NCI-H345 (cell line): ENCODE results near the gene GATA5.

Experiments
- DNase-seq: peaks from one replicate; lab custom pipeline; 2025; lab: John Stamatoyannopoulos, UW

The GATA5 gene

DNA sequence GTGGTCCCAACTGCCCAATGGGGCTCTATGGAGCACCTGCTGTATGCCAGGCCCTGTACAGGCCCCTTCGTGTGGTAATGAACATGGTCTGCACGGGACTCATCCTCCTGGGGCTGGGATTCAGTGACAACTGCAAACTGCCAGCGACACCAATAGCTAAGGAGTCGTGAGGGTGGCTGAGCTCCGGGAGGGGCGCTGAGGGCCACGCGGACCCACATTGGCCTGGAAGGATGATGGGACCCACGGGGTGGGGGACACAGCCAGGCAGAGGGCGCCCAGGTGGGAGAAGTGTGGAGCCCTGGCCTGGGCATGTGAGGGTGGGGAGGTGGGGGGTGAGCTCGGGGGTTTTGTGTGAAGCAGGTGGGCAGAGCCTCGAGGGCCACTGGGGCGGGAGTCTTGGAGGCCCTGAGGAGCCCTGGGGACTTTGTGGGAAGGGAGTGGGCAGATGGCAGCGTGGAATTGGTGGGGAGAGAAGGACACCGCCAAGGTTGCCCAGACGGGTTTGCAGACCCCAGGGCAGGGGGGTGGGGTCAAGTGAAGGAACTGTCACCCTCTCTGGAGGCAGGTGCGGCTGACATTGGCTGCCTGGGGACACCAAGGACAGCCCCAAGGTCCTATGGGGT is 22.5 kb downstream of the GATA5 start:
- no peak for DNase-seq

DNA sequence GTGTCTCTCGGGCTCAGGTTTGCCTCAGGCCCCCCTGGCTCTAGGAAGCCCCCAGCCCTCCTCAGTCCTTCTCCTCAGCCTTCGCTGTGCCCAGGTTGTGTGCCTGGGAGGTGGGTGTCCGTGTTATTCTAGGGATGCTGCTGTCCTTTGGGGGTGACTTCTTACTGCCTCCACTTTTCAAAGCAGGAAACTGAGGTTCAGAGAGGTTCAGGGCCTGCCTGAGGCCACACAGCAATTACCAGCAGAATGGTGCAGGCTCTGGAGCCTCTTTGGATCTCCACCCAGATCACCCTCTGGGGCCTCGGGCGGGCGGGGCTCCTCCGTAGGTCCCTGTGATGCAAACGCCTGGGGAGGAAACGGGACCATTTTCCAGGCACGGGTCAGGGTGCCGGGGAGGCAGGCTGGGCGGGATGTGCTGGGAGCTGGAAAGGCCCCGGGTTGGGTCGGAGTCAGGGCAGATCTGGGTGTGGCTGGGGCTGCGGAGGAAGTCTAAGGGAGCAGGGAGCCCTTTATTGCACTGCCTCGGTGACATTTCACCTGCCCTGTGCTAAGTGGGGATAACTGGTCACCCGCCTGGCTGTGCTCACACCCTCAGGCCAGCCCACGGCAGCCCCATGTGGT is 23.2 kb downstream of the GATA5 start:
- DNase-seq: no peak

DNA sequence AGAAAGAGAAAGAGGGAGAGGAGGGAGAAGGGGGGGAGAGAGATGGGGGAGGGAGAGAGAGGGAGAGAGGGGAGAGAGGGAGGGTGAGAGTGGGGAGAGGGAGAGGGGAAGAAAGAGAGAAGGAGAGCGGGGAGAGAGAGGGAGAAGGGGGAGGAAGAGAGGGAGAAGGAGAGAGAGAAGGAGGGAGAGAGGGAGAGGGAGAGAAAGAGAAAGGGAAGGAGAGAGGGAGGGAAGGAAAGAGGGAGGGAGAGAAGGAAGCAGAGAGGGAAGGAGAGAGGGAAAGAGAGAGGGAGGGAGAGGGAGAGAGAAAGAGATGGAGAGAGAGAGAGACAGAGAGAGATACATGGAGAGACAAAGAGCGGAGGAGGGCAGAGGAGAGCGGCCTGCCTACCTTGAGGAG is 23.8 kb downstream of the GATA5 start:
- no peak for DNase-seq

DNA sequence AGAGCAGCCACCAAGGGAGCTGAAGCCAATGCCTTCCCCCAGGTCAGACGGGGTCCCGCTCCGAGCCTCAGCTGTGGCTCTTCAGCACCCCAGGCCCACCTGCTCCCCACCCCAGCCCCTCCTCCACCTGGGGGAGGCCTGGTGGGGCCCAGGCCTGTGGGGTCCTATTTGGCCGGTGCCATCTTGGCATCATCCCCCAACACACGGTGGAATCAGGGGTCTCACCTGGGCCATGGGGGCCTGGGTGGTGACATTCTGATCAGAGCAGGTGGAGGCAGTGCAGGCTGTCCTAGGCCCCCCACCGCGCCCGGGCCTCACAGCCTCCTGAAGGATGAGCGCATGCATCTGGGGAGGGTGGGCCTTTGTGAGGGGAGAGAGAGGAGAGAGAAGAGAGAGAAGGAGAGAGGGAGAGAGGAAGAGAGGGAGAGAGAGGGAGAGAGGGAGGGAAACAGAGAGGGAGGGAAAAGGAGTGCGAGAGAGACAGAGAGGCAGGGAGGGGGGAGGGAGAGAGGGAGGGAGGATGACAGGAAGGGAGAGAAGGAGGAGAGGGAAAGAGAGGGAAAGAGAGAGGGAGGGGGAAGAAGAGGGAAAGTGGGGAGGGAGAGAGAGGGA is 24.5 kb downstream of the GATA5 start:
- no peak for DNase-seq

DNA sequence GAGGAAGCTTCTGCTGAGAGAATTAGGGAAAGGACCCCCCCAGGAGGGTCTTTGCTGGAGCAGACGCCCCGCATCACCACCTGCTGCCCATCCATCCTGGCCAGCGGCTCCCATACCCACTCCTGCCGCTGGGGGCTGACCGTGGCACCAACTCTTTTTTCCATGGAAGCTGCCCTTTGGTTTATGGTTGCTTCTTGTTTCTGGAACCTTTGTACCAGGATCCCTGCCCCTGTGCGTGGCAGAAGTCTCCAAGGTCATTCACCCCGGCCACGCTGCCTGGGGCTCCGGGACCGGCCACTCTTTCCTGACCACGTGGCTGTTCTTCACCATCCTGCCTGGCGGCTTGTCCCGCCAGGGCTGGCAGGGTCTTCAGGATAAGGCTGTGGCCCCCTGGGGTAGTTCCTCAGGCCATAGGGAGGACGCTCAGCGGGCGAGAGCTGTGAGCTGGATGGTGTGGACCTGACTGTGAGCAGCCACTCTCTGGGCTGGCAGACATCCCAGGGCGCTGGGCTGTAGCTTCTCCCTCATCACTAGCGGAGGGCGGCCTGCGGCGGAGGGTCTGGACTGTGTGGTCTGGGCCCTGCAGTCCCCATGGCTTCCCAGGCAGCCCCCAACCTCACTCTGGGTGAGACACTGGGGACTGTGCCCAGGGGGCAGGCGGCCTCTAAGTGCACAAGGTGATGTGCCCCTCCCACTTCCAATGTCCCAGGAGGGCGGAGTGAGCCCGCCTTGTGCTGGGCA is 25.7 kb downstream of the GATA5 start:
- no peak for DNase-seq

DNA sequence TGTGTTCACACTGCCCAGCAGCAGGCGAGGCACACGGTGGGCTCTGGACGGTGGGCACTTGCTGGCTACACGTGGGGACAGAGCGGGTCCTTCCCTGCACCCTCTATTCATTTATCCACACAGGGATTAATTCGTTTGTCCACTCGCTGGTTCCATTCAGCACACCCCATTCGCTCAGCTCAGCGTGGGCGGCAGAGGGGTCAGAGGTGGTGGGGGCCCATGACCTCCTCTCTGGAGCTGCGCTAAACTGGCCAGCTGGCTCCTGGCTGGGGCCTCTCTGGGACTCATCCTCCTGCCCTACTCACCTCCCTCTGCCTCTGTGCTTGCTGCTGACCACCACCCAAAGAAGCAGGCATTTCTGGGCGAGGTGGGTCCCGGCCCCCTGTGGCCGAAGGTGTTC is 27.0 kb downstream of the GATA5 start:
- DNase-seq: no peak

DNA sequence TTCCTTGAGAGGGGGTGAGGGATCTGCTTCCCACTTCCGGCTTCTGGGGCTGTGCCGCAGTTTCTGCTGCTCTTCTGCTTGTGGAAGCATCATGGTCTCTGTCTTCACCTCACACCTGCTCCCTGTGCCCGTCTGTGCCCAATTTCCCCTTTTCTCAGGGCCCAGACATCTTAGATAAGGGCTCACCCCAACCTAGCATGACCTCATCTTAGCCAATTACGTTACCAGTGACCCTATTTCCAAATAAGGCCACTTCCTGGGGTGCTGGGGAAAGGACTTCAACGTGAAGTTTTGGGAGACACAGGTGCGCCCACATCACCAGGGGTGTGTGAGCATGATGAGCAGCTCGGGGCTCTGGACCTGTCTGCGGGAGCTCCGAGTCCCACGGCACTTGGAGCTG is 27.8 kb downstream of the GATA5 start:
- no peak for DNase-seq

DNA sequence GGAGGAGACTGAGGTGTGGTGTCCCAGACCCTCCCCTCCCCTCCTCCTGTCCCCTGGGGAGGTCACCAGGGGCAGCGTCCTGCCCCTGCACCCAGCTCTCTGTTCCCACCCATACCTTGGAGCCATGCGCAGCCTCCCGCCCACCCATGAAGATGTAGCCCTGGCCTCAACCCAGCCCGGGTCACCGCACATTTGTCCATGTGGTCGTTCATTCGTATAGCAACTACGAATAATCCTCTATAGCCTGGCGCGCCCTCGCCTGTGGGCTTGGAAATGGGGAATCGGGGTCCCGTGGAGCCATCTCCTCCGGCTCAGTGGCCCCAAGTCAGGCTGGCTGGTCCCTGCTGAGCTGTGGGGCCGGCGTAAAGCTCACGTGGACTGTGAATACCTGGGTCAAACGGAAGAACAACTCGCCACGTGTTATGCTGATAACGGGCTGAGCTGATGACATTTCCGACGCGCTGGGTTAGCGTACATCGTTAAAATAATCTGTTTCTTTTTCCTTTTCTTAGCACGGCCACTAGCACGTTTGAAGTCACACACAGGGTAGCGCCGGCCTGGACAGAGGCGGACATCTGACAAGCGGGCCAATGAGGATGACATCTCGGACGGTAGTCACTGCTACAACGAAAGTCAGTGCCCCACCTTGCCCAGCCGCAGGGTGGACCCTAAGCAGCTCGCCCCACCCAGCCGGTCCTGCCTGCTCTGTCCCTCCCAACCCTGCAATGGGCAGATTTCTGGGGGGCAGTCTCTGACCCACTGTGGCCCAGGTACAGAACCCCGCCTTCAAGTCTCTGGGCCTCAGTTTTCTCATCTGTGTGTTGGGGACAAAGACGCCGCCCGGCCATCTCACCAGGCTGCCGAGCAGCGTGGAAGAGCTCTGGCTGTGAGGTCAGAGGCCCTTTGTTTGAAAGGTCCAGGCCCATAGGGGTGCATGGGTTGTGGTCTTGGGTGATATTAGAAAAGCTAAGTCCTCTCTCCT is 28.6 kb downstream of the GATA5 start:
- DNase-seq: no peak

DNA sequence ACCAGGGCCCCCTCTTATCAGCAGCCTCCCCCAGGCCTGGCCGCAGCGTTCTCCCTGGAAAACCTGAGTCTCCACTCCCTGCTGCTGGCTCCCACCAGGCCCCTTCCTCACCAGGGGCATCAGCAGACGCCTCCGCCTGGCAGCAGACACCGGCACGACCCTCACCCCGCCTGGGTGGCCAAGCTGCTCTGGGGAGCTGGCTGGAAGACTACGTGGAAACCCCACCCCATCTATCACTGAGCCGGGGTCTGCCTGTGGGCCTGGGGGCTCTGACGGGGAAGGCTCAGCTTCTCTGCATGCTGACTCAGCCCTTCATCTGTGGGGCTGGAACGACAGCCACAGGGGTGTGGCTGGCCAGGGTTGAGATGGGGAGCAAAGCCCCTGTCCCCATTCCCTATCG is 29.3 kb downstream of the GATA5 start:
- no peak for DNase-seq

DNA sequence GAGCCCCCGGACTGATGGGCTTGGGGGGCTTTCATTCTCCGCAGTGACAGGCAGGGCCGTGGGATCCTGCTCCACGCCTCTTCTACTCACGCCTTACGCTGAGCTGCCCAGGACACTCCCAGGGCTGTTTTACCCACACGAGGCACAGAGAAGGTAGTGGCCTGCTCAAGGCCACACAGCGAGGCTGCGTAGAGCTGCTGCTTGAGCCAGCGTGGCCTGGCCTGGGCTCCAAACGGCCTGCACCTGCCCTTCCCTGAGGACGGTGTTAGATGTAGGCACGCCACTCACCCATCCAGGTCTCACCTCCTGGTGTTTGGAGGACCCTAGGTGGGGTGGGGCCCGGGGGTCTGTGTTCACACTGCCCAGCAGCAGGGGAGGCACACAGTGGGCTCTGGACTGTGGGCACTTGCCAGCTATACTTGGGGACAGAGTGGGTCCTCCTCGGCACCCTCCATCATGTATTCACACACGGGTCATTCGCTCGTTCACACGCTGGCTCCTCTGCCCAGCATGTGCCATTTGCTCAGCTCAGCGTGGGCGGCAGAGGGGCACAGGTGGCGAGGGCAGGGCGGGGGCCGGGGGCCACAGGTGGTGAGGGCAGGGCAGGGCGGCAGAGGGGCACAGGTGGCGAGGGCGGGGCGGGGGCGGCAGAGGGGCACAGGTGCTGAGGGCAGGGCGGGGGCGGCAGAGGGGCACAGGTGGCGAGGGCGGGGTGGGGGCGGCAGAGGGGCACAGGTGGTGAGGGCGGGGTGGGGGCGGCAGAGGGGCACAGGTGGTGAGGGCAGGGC is 30.0 kb downstream of the GATA5 start:
- no peak for DNase-seq

DNA sequence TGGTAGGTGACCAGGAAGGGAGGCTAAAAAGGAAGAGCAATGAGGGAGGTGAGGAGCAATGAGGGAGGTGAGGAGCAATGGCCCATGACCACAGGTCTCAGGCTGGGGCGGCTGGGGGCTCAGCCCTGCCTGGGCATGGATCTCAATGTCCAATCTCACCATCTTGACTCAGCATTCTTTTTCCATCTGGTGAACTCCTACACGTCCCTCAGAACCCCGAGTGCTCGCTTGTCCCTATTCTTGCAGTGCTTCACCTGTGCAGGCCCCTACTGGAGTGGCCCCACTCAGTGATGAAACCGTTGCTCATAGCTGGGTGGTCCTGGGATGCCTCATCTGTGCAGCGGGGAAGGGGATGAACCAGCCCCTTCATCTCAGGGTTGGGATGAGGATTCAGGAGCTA is 31.5 kb downstream of the GATA5 start:
- DNase-seq: no peak

DNA sequence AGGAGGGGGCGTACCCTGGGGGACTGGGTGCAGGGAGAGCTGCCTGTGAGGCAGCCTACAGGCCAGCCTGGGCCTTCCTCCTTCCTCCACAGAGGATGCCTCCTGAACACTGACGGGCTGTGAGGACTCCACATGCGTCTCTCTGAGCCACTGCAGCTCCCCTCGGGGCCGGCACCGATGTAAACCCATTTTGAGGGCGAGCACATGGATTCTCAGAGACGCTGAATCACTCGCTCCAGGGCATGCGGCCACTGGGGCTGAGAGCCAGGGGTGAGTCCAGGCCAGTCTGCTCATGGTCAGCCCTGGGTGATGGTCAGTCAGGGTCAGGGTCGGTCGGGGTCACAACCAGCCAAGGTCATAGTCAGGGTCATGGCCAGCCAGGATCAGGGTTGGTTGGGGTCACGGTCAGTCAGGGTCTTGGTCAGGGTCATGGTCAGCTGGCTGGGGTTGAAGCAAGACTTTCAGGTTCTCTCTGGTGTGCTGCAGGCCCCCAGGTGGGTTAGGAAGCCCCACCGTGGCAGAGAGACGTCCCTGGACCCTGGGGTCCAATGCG is 33.7 kb downstream of the GATA5 start:
- DNase-seq: no peak

DNA sequence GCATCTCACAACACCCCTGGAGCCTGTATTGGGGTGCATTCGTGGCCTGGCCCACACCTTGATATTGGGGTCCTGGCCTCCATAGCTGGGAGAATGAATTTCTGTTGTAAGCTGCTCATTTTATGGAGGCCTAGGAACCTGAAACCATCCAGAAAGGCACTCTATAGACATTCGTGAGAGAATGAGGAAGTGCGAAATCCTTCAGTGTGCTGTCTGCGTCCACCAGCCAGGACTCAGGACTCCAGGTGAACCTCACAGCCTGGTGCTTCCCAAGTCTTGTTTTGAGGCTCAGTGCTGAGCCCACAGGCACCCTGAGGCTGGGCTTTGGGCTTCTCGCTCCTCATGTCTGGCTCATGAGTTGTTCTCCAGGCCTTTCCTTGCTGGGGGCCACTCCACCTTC is 36.6 kb downstream of the GATA5 start:
- DNase-seq: no peak

DNA sequence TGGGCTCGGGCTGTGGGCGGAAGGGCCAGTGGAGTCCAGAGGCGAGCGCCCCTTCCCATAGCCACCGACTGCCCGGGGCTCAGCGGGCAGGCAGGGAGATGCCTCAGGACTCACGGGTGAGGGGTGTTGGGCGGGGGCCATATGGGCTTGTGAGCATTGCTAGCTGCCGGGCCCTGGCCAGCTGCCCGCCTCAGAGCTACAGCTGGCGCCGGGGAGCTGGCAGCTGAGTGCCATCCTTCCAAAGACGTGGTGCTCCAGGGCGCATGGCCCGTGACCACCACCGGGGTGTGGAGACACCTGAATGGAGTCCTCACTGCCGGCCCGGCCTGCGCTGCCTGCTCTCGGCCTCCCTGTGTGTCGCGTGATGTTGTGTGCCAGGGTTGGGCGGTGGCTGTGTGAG is 37.9 kb downstream of the GATA5 start:
- DNase-seq: peak; percentile 90

DNA sequence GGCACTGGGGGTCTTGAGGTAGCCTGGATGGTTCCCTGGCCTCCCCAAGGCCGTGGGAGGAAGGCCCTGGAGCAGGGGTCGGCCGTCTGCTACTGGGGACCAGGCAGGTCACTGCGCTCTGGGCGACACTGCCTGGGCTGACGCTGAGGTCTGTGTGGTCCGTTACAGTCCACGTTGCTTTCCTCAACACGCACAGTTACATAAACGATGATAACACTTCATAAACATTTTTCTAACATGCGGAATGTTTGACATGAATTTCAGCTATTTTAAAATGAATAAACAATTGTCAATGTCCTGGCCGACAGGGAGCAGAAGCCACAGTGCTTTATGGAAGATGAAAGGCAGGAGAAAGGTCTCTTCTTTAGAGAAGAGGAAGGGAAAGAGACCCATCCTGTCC is 38.3 kb downstream of the GATA5 start:
- no peak for DNase-seq

DNA sequence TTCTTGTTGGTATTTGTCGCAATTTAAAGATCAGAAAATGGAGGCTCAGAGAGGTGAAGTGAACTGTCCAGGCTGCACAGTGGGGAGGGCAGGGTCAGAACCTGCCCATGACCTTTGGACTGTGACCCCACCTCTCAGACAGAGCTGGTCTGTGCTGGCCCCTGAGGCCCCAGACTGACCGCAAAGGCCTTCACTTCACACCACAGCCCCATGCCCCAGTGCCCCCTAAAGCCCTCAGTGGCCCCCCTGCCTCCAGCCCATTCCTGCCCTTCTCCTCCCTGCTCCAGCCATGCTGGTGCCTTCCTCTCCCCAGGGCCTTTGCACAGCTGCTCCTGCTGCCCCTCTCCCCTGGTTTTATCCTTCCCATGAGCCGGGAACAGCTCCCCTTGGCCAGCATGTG is 39.1 kb downstream of the GATA5 start:
- no peak for DNase-seq

DNA sequence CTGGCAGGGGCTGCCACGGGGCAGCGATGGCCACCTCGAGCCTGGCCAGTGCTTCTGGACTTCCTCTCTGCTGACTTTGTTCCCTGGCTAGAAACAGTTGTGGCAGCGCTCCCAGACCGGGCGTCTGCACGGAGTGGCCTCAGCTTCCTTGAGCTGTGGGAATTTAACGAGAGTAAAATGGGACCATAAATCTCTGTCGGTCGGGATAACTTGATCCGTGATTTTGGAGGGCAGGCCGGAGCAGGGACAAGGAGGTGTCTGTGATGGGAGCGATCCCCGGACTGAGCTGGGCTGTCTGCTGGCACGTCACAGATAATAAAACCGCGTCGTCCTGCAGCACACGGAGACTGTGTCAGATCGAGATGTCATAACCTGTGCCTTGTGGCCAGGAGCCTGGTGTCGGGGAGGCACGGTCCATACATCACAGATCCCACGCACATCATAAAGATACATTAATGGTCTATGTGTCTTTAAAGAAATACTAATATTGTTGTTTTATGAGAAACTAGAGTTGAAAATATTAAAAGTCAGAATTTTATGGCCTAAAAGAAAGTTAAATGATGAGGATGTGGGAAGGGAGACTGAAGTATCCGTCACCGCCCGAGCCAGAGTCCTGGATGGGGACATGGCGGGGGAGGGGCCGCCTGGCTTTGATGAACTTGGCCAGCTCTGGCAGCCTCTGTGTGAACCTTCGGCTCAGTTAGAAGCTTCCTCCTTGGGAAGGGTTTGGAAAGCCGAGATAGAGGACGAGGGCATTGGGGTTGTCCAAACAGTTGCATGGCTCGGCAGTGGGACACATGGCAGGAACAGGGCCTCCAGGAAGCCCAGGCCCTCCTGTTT is 41.9 kb downstream of the GATA5 start:
- no peak for DNase-seq

DNA sequence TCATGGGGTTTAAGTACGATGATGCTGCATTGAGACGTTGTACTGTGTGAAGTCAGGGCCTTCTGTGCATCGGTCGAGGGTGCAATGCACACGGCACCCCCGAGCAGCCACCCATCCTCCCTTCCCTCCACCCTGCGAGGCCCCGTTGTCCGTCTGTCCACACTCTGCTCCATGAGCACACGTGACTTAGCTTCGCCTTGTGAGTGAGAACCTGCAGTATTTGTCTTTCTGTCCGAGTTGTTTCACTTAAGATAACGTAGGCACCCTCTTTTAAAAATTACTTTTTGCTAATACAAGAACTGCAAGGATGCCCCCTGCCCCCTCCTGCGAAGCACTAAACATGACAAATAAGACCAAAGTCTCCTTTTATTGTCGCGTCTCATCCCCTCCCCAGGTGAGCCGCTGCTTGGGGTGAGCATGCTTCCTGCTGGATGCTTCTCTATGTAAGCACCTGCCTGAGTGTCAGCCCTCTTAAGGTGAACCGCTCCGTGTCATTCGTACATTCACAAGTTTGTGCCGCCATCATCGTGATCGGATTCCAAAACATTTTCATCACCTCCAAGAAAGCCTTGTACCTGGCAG is 44.8 kb downstream of the GATA5 start:
- DNase-seq: peak; percentile 6

DNA sequence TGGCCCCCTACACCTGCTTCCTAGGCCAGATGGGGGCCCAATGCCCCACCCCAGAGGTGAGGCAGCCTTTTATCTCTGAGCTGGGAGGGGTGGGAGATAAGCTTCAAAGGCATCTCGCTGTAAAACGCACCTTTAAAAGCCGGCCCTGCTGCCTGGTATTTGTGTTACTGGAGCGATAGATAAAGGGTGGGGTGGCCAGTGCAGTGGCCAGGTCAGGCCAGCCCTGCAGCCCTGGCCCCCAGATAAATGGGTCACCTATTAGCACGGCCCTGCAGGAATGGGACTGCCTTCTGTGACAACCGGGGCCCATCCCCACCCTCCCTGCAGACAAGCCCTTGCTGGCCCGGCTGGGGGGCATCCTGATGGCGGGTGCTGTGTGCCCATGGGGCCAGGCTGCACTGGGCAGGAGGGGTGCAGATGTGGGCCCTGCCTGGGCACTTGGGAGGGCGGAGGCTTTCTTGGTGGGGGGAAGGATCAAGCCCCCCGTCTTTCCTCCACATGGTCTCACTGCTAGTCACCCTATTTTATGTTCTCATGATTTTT is 45.4 kb downstream of the GATA5 start:
- DNase-seq: no peak
